Neutrophil (primary cell): ENCODE results near the gene PTPRG.
"Not testable (repeated sequence)": the region's sequence is repeated elsewhere in the genome, so short reads cannot be mapped to it uniquely, and the experiment has no call there.

Experiments
- H3K27ac ChIP-seq: fragments of 200-600 bp; sonication (generic); 2 replicates; pipeline ENCODE4 v1.5.1; 2016; ENCODE audit warnings: mild to moderate bottlenecking, moderate library complexity
- H3K27me3 ChIP-seq: fragments of 200-600 bp; sonication (generic); 2 replicates; pipeline ENCODE4 v1.6.0; 2016; ENCODE audit warnings: mild to moderate bottlenecking
- H3K36me3 ChIP-seq: fragments of 200-600 bp; sonication (generic); 2 replicates; pipeline ENCODE4 v1.5.1; 2017
- H3K4me1 ChIP-seq, 2 experiments: fragments of 200-600 bp in 1 of 2; sonication (generic) in 1 of 2; 1 replicate in 1 of 2; 2 replicates in 1 of 2; pipeline versions ENCODE4 v1.5.1 to v1.6.1; 2013 to 2016; ENCODE audit warnings: low read depth in 1 of 2, low read length in 1 of 2, mild to moderate bottlenecking in 1 of 2, moderate library complexity in 1 of 2; ENCODE audit not compliant: control insufficient read depth in 1 of 2, insufficient read depth in 1 of 2
- H3K4me3 ChIP-seq, 2 experiments: fragments of 200-600 bp in 1 of 2; sonication (generic) in 1 of 2; 1 replicate in 1 of 2; 2 replicates in 1 of 2; pipeline ENCODE4 v1.5.1; 2013 to 2016; ENCODE audit warnings: low read depth in 1 of 2, low read length in 1 of 2, mild to moderate bottlenecking in 1 of 2, moderate library complexity in 1 of 2
- H3K9me3 ChIP-seq: fragments of 200-600 bp; sonication (generic); 2 replicates; pipeline ENCODE4 v1.5.1; 2016
- CTCF ChIP-seq: fragments of 200-600 bp; sonication (generic); IDR thresholded peaks from 2 replicates; pipeline ENCODE4 v1.5.1; 2016; ENCODE audit warnings: antibody characterized with exemption

The PTPRG gene

DNA sequence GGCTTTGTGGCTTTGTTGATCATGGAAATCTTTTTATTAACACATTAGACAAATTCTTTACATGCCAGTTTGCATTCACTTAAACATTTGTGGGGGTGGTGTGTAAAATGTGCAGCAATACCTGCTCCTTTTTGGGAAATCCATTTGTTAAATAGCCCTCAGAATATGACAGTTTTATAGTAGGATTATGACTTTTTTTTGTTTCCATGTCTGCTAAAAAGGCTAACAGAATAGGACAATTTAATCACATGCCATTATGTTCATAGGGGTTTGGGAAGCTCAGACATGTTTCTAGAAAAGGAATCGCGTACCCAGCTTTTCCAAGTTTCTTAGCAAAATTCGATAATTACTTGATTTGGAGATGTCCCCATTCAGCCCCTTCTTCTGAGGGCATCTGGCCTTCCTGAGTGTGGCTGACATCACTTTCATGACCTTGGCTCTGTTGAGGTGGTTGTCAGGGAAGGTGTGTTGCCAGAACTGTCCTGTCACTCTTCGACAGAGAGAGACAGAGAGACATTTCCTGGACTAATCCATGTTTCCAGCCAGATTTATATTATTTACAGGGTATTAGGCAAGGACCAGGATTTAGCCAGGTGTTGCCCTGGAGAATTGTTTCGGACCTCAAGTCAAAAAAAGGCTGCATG is 126.4 kb downstream of the PTPRG start:
- no peaks in the 10 kb centered on the region for H3K27me3 ChIP-seq
- H3K4me1 ChIP-seq, result no peaks in the 10 kb centered on the region
- H3K4me3 ChIP-seq, result no peak overlapping the region
- H3K9me3 ChIP-seq, result no peaks in the 10 kb centered on the region
- no peak overlapping the region for H3K27ac ChIP-seq
- no peak for TF ChIP-seq CTCF
- H3K36me3 ChIP-seq, result no peaks in the 10 kb centered on the region

DNA sequence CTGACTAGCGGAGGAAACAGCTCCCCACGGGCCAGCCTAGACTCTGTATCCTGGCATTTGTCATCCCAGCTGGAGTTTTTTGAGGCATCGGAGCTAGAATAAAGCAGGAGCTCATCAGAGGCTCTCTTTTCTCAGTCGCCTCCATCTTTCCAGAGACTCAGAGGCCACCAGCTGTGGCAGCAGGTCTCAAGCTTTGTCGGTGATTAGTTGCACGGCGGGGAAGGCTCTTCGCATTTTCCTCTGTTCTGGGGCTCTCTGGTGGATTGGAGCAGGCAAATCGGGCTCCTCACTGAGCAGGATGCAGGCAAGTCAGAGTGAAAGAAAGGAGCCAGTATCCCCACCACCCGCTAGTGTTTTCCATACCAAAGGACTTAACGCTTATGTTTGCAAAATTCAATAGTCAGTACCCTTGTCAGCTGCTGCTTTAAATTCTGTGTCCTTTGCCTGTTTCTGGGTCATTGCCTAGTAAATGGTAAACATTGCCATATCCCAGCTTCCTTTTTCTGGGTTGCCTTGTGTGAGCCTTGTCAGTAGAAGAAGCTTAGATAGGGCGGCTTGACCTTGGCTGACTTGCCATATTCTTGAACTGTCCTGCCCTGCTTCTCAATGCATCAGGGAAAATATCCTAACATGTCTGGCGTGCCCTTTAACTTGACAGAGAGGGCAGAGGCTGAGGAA is 127.1 kb downstream of the PTPRG start:
- H3K9me3 ChIP-seq, result no peaks in the 10 kb centered on the region
- no peaks in the 10 kb centered on the region for H3K4me1 ChIP-seq
- no peaks in the 10 kb centered on the region for H3K27me3 ChIP-seq
- no peak overlapping the region for H3K27ac ChIP-seq
- H3K4me3 ChIP-seq, result no peak overlapping the region
- no peaks in the 10 kb centered on the region for H3K36me3 ChIP-seq
- no peak for TF ChIP-seq CTCF

- Histone ChIP-seq H3K4me1 (no peaks in the 10 kb centered on the region), H3K4me3 (no peak overlapping the region), H3K9me3 (no peaks in the 10 kb centered on the region), H3K27ac (no peak overlapping the region), H3K36me3 (no peaks in the 10 kb centered on the region), H3K27me3 (no peaks in the 10 kb centered on the region)
- TF ChIP-seq CTCF, result no peak
These were observed 128.6 kb downstream of the PTPRG start for GRCh38 chr3:61690016-61690415.

DNA sequence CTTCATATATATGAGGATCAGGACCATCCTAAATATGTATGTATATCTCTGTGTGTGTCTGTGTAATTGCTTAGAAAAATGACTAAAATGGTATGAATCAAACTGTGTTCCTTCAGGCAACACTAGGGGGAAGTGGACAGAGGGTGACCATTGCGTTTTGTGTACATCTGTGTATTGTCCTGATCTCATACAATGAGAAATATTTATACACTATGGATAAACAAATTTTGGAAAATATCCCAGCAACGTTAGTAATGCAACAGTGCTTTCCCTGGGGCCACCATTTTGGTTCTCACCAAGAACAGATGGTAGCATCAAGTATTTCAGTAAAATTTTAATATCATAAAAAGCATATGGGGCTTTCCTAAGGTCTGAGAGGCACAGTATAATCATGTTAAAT is 130.1 kb downstream of the PTPRG start:
- no peak for TF ChIP-seq CTCF
- no peaks in the 10 kb centered on the region for H3K9me3 ChIP-seq
- H3K27me3 ChIP-seq, result no peaks in the 10 kb centered on the region
- H3K4me3 ChIP-seq, result no peak overlapping the region
- no peaks in the 10 kb centered on the region for H3K4me1 ChIP-seq
- no peaks in the 10 kb centered on the region for H3K36me3 ChIP-seq
- no peak overlapping the region for H3K27ac ChIP-seq

GRCh38 chr3:61697301-61697700 is 135.9 kb downstream of the PTPRG start:
- no peak overlapping the region for H3K4me3 ChIP-seq
- no peak for TF ChIP-seq CTCF
- no peaks in the 10 kb centered on the region for H3K36me3 ChIP-seq
- no peak overlapping the region for H3K27ac ChIP-seq
- no peaks in the 10 kb centered on the region for H3K4me1 ChIP-seq
- H3K27me3 ChIP-seq, result no peaks in the 10 kb centered on the region
- no peaks in the 10 kb centered on the region for H3K9me3 ChIP-seq

DNA sequence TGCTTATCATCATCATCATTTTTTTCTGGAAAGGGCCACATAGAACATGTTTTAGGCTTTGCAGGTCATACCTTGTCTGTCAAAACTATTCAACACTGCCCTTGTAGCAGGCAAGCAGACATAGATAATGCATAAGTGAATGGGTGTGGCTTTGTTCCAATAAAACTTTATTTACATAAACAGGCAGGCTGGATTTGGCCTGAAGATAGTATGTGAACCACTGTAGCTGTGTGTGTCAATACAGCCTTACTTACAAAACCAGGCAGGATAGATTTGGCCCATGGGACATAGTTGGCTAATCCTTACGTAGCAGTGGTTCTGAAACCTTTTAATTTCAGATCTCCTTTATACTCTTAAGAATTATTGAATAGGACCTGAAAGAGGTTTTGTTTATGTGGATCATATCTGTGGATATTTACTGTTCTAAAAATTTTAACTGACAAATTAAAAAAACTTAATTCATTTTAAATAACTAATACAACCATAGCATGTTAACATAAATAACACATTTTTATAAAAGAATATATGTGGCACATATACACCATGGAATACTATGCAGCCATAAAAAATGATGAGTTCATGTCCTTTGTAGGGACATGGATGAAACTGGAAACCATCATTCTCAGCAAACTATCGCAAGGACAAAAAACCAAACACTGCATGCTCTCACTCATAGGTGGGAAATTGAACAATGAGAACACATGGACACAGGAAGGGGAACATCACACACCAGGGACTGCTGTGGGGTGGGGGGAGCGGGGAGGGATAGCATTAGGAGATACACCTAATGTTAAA is 137.1 kb downstream of the PTPRG start:
- not testable (repeated sequence) for H3K4me3 ChIP-seq, H3K27me3 ChIP-seq, H3K36me3 ChIP-seq, H3K4me1 ChIP-seq, H3K9me3 ChIP-seq, H3K27ac ChIP-seq
